HG02970 (cell line): Measurements from ENCODE around the gene ADAMTS2.

Experiments
- ATAC-seq: cut with Tn5 transposase; IDR thresholded peaks from one replicate; pipeline ENCODE4 v1.9.1; 2021; ENCODE audit warnings: mild to moderate bottlenecking, moderate library complexity, moderate number of reproducible peaks; ENCODE audit not compliant: unreplicated experiment, low FRiP score

ADAMTS2 gene

DNA sequence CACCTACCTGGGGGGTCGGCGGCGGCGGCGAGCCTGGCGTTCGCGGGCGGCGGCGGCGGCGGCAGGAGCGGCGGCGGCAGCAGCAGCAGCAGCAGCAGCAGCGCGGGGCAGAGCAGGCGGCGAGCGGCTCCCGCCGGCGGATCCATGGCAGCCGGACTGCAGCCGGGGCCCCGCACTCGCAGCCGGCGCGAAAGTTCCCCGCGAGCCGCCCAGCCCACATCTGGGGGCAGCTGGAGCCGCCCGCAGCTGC lies 153 bp downstream of the ADAMTS2 start:
- no peak for ATAC-seq

DNA sequence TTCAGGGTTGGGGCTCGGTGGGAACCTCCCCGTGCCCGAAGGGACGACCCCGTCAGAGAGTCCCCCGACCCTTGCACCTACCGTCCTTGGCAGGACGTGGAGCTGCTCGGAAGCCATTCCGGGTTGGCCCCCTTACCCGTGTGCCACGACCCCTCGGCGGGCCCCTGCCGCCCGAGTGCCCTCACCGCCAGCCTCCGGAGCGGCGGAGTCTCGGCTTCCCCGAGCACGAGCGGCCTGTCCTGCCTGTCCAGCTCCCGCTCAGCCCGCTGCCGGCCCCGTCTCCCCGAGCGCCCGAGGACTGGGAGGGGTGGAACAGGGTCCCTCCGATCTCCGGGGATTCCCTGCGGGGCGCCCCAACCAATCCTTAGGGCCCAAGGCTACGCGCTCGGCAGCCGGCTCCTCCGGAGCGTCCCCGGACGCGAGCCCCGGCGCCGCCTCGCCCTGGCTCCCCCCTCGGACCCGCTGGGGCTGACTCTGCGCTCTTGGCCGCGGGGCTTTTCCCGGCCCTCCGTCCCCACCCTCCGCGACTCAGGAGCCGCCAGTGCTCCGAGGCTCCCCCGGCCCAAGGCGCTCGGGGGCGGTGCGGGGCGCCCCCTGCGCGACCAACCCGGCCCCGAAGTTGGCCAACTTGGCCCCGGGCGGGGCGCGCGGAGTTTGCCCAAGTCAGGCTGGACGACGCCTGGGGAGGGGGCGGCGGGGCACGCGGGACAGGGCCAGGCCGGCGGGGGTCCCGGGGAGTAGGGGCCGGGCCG lies 654 bp downstream of the ADAMTS2 start:
- ATAC-seq, result no peak

DNA sequence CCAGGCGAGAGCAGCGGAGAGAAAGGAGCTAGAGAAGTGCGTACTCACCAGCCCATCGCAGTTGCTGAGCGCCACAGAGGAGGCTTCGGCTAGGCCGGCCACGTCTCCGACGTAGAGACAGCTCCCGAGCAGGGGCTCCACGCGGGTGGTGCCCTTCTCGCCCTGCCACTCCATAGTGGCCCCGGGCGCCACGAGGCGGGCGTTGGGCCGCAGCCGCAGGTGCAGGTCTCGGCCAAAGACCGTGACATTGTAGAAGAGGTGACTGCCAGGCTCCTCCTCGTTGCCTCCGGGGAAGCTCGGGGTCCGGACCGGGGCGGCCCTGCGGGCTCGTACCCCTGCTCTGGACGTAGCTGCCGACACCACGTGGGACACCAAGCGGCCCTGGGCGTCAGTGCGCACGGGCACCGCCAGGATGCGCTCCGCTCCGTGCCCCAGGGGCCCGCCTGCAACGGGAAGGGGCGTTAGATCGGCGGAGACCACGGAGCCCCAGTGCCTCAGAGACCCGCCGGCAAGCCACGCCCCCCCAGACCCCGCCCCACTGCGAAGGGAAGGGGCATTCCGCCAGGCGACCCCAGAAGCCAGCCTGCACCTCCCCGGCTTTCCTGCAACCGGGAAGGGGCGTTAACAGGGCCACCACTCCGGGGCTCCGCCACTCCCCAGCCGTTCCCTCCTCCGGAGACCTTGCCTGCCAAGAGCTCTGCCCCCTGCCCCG lies 1.4 kb downstream of the ADAMTS2 start:
- ATAC-seq, result no peak

DNA sequence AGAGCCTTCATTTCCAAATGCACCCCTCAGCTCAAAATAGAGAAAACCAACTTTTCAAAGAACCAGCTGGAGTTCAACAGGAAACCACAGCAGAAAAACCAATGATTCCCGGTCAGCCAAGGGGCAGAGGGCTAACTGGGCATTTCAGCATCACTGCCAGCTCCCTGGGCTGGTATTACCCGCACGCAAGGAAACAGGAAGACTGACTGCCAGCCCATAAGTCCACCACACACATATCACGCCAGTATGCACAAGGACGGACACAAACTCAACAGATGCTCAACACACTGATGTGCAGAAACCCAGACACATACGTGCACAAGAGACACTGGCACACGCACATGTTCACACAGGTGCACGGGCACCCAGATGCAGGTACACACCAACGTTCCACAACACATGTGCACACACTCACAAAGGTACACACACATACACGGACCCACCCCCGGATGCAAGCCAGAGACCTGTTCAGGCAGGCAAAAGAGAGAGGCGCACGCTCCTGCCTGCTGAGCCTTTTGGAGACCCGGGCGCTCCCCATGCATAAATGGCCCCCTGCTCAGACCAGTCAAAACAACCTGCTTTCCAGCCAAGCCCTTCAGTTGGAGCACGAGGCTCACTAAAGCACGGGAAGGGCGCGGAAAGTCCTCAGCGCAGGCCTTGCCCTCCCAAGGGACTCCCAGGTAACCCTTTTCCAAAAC lies 2.1 kb downstream of the ADAMTS2 start:
- no peak for ATAC-seq

DNA sequence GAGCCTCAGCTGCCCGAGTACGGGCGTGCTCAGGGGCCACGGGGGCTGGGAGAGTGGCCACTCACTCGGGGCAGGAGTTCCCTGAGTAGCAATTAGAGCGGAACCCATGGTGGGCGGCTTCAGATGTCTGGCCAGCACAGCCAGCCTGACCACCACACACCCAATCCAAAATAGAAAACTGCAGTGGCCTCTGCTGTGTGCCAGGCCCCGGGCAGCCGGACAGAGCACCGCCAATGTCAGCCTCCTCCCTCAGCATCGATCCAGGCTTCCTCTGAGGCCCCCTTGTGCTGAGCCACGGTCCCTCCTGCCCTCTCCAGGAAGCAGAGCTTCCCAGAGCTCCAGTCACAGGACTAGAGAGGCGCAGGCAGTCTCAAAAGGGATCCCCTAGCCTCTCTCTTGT lies 2.7 kb downstream of the ADAMTS2 start:
- no peak for ATAC-seq

DNA sequence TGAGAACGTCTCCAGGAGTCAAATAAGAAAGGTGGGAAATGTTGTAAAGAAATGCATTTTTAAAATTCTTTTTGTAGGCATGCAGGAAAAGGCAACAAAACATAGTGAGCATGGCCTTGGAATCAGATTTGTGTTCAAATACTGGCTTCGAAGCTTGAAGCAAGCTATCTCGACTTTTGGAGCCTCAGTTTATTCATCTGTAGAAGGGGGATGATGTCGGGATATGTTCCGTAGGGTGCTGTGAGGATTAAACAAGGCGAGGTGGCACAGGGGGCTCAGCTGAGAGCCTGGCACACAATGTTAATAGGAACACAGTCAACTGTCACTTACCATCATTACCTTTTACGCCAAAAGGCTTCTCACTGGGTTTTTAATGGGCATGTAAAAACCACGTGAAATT lies 4.8 kb downstream of the ADAMTS2 start:
- no peak for ATAC-seq

DNA sequence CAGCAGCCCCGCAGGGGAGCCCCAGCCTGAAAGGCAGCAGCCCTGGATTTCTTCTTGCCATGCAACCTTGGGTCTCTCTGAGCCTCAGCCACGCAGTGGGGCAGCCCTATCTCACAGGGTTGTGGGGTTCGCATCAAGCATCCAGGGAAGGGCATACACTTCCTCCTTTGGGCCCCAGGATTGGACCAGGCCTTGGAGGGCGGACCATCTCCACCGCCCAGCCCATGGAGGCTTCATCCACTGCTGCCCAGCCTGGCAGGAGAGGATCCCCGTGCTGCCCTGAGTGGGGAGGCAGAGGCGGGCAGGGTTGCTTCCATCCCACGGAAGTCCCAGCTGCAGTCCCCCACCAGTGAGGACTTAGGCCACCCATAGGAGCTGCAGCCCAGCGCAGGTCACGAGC lies 5.3 kb downstream of the ADAMTS2 start:
- no peak for ATAC-seq

DNA sequence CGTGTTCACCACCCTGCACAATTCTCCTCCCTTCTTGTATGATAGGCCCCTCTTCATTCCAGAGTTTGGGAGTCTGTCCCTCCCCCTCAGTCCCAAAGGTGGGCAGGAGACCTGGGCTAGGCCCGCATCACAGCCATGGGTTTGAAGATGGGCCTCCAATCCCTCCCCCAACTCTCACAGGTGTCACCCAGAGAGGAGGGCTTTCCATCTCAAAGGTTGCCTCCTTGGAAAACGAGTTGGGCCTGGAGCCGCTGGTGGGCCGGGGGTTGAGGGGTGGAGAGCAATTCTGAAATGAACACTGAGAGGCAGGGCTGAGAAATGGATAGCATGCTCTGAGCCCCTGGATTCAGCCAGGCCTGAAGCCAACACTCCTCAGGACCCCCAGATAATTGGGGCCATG lies 6.2 kb downstream of the ADAMTS2 start:
- no peak for ATAC-seq

DNA sequence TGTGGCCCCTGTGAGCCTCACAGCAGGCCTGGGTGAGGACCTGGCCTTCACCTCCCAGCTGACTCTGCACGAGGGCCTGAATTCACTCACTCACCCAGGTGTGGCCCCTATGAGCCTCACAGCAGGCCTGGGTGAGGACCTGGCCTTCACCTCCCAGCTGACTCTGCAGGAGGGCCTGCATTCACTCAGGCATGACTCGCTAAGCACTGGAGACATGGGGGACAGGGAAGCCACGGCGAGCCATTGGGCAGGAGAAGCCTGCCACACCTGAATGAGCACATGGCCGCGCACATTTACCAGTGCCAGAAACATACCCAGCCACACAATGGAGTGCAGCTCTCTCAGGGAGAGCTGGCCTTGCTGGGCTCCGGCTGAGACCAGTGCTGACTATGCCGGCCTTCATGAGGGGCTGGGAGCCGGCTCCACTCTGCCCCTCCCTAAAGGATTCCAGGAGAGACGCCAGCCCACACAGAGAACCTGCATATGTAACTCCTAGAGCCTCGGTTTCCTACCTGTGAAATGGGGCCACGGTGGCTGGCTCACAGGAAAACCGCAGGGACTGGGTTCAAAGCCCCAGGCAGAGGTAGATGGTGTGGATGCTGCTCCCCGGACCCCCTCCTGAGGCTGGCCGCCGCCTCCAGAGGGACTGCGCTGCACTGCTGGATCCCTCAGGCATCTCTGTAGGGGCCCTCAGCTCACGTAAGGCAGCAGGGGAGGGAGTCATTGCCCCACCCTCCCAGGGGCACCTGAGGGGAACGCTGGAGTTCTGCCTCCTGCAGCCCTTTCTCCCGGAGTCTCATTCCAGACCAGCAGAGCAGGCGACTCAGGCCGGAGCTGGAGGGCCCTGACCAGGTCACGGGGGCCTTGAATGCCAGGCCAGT lies 7.2 kb downstream of the ADAMTS2 start:
- no peak for ATAC-seq

DNA sequence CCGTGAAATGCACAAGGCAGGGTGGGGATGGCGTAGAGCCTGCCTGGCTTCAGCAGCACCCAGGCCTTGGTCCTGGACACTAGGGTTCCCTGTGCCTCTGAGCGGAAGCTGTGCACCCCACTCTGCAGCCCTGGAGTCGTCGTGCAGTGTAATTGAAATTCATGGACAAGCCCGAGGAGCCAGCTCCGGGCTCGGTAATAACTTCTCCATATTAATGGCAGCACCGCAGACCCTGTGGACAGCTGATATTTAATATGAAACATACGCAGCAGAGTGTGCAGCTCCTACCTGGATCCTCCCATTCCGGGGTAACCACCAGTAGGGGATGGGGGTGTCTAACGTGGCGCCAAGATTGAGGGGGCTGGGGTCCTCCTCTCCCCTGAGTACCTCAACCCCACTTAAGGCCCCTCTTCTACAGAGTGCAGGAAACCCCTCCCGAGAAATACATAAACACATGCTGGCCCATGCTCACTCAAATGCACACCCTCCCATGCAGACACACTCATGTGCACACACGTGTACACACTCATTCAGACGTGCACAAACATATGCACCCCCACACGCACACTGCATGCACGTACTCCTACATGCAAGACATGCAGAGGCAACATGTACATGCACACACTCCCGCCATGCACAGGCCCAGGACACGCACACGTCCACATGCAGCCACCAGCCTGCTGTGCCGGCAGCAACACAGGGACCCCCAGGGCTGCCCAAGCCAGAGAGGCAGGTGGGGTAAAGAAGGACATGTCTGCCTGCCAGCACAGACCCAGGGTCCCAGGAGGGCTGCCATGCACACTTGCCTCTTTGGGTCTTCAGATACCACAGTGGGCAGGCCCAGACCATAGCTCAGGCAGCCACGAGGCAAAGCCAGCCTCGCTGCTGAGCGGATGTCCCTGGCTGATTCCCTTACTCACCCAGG lies 8.1 kb downstream of the ADAMTS2 start:
- ATAC-seq, result no peak

DNA sequence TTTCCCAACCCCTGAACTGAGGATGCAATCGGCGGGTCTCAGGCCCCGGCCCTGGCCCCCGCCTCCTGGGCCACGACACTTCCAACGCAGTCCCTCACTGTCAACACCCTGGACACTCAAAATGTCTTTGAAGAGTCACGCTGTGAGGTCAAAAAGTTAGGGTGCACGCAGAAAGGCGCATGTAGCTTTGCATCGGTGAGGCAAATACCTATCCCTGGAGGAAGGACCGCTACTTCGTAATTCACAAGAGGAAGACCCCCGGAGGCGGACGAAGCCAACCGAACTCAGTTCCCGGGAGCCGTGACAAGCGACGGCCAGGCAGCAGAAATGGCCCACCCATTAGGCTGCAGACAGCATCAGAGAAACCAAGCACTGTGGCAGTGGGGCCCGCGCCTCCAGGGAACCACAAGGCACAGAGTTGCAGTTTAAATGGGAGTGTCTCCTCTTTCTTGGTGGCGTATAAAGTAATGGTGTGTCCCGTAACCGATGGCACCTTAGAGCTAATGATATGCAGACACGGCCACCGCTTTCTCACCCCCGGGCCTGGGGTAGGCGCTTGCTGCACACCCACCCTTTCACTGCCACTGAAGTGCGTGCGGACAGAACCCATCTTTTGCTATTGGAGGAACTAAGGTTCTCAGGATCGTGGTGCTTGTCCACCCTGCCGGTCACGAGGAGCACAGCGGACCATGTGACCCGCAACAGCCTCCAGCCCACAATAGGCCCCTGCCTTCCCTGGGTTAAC lies 9.0 kb downstream of the ADAMTS2 start:
- no peak for ATAC-seq

DNA sequence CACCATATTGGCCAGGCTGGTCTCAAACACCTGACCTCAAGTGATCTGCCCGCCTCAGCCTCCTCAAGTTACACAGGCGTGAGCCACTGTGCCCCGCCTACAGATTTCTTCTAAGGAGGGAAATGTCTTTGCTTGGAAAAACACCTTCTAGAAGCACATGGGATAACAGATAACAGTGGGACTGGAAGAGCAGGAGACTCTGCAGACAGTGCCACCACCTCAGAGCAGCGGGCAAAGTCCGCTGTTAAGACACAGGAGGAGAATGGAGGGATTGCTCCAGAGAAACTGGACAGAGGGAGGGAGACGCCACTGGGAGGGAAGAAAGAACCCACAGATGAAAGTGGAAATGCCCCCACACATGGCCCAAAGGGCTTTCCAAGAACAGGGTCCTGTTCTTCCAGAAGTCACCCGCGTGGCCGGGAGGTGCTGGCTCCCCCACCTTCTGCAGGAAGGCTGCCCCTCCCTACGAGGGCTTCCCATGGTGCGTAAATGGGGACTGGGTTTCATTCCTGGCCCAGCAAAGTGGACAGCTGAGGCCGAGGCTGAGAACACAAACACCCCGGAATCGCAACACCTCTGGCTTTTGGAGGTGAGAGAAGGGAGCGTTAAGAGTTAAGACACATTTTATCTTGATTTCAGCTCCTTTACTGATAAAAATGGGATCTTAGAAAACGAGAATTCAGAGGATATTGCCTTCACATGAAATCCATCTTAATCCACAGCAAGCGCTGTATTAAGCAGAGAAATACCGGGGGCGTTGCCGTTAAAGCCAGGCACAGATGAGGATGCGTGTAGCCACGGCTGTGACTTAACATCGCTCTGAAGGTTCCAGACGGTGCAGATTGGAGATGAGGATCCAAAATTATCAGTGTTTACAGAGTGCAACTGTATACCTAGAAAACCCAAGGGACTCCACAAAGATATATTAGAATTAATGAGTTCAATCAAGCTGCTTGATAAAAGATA lies 11.2 kb downstream of the ADAMTS2 start:
- no peak for ATAC-seq

DNA sequence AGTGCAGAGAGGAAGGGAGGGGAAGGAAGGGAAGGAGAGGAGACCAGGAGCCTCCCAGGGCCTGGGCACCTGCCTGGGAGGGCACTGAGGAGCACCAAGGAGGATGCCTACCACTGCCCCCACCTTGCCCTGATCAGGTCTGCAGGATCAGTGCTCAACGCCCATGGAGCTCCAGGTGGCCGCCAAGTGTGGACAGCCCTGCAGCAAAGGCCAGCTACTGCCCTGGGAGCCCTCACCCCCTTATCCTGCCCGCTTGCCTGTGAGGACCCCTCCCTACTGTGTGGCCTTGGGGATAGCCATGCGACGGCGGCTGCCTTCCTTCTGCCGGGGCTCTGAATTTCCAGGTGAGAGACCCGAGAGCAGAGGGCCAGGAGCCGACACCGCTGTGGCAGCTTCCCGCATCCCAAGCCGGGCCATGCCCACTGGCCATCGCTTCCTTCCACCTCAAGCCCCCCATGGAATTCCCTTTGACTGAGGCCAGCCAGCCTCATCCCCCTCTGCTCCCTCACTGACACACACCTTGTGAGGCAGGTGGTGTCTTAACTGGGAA lies 12.4 kb downstream of the ADAMTS2 start:
- ATAC-seq, result no peak

DNA sequence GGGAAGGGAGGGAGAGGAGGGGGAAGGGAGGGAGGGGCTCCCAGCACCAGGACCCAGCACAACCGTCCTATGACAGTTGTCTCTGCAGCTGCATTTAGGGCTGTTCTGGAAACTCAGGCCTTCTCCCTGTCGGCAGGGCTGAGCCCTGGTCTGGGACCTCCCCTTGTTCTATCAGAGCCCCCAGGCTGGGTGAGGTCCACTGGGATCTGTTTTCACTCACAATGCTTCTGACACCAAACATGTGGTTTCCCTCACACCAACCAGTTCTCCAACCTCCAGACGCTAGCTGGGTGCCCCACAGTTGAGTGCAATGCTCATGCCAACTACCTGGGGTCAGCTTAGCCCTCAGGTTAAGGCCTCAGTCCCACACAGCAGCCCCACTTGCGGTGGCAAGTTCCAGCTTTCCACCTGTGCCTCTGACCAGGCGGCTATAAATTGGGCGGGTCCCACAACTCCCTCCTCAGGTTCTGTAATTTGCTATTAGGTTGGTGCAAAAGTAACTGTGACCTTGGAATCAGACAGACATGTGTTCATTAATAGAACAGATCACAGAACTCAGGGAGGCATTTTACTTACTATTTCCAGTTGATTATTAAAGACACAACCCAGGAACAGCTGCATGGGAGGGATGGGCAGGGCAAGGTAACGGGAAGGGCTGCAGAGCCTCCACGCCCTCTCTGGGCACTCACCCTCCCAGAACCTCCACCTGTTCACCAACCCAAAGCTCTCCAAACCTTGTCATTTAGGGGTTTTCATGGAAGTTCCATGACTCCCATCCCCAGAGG lies 13.5 kb downstream of the ADAMTS2 start:
- ATAC-seq, result no peak

DNA sequence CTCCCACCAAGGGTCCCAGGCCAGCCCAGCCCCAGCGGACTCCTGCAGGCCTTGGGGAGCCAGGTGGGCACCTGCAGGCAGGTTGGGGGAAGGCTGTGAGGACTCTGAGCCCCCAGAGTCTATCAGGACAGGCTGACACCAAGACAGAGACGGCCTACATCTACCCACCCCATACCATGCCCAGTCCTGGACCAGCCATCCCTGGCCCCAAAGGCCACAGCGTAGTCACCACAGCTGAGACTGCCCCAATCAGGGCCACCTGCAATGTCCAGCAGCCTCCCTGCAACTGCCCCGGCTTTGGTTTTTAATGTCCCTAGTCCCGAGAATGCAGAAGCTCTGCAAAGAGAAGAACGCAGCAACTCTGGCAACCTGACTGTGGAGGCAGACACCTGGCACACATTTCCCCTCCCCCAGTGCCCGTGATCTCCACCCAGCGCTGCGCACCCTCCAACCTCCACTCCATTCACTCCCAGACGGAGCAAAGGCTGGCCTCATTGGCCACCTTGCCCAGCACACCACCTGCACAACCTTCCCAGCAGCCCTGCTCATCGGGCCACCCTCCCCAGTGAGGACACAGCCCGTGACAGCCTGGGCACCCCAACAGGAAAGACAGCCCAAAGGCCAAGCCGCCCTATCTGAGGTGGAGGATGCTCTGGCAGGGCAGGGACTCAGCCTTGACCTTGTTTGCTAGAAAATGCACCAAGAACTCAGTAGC lies 14.9 kb downstream of the ADAMTS2 start:
- ATAC-seq, result no peak

DNA sequence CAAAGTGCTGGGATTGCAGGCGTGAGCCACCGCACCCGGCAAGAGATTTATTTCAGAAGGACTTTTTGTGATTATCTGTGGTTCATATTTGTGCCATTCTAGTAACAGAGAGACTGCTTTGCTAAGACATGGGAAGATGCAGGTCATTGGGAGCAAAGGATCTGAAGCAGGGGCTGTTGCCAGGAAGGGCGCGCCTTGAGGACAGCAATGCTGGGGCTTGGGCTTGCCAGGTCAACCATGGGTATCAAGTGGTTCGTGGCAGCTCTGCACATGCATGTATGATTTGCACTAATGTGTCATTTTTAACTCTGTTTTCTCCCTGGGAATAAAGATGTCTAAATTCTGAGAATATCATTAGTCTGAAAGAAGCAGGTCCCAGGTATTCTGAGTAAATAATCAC lies 17.0 kb downstream of the ADAMTS2 start:
- ATAC-seq, result no peak
